ENCODE measurements around the gene ERGIC1.

Gene ERGIC1

GRCh38 chr5:172793577-172794488 is 40.2 kb upstream of the ERGIC1 start:
- peaks cover 13% of the 10 kb centered on the region; the same call in 1 of the 2 replicates for H3K27me3 ChIP-seq (ENCODE audit: control insufficient read depth, low read length)
- peaks cover 5% of the 10 kb centered on the region for H3K4me1 ChIP-seq (ENCODE audit: control insufficient read depth, low read length)
- H3K27ac ChIP-seq (ENCODE audit: low read depth, low read length) = no peak overlapping the region
- H4K20me1 ChIP-seq (ENCODE audit: control insufficient read depth, insufficient read depth, low read depth, low read length) = no peaks in the 10 kb centered on the region
- no peaks in the 10 kb centered on the region for H3K9me2 ChIP-seq (replicated peaks; ENCODE audit: control insufficient read depth, low read length)
- no peaks in the 10 kb centered on the region for H3K36me3 ChIP-seq (ENCODE audit: control insufficient read depth, low read length)
- no peak overlapping the region for H3K4me3 ChIP-seq (ENCODE audit: low read length)
- H3K9me3 ChIP-seq (ENCODE audit: control insufficient read depth, insufficient read depth, low read length) = no peaks in the 10 kb centered on the region
- no peak overlapping the region for H3K4me2 ChIP-seq (ENCODE audit: low read length)
- no peaks in the 10 kb centered on the region for H3F3A ChIP-seq (ENCODE audit: control insufficient read depth, insufficient read depth)
- H3K79me2 ChIP-seq (ENCODE audit: control insufficient read depth, low read length) = no peaks in the 10 kb centered on the region
- TF ChIP-seq CTCF (IDR thresholded peaks at IDR 0.05; ENCODE audit: low read depth, low read length, poor library complexity, severe bottlenecking) = no peak
- no peak for TF ChIP-seq EZH2phosphoT487 (IDR thresholded peaks at IDR 0.05; ENCODE audit: borderline replicate concordance, low read length)

GRCh38 chr5:172795318-172795977 is 38.6 kb upstream of the ERGIC1 start:
- H3K27ac ChIP-seq (ENCODE audit: low read depth, low read length) = no peak overlapping the region
- no peak overlapping the region for H3K4me2 ChIP-seq (ENCODE audit: low read length)
- no peak overlapping the region for H3K4me3 ChIP-seq (ENCODE audit: low read length)
- H4K20me1 ChIP-seq (ENCODE audit: control insufficient read depth, insufficient read depth, low read depth, low read length) = no peaks in the 10 kb centered on the region
- H3K36me3 ChIP-seq (ENCODE audit: control insufficient read depth, low read length) = no peaks in the 10 kb centered on the region
- H3K79me2 ChIP-seq (ENCODE audit: control insufficient read depth, low read length) = no peaks in the 10 kb centered on the region
- H3K4me1 ChIP-seq (ENCODE audit: control insufficient read depth, low read length) = no peaks in the 10 kb centered on the region
- no peaks in the 10 kb centered on the region for H3F3A ChIP-seq (ENCODE audit: control insufficient read depth, insufficient read depth)
- no peak for TF ChIP-seq EZH2phosphoT487 (IDR thresholded peaks at IDR 0.05; ENCODE audit: borderline replicate concordance, low read length)
- TF ChIP-seq CTCF (IDR thresholded peaks at IDR 0.05; ENCODE audit: low read depth, low read length, poor library complexity, severe bottlenecking) = no peak
- no peaks in the 10 kb centered on the region for H3K9me2 ChIP-seq (replicated peaks; ENCODE audit: control insufficient read depth, low read length)
- peaks cover 13% of the 10 kb centered on the region; the same call in 1 of the 2 replicates for H3K27me3 ChIP-seq (ENCODE audit: control insufficient read depth, low read length)
- H3K9me3 ChIP-seq (ENCODE audit: control insufficient read depth, insufficient read depth, low read length) = no peaks in the 10 kb centered on the region

GRCh38 chr5:172796306-172796705 is 37.7 kb upstream of the ERGIC1 start:
- Histone ChIP-seq H3K36me3 (ENCODE audit: control insufficient read depth, low read length) (no peaks in the 10 kb centered on the region), H4K20me1 (ENCODE audit: control insufficient read depth, insufficient read depth, low read depth, low read length) (no peaks in the 10 kb centered on the region), H3K9me2 (replicated peaks; ENCODE audit: control insufficient read depth, low read length) (no peaks in the 10 kb centered on the region), H3K4me3 (ENCODE audit: low read length) (no peak overlapping the region), H3K27me3 (ENCODE audit: control insufficient read depth, low read length) (peaks cover 13% of the 10 kb centered on the region; the same call in 1 of the 2 replicates), H3K4me1 (ENCODE audit: control insufficient read depth, low read length) (no peaks in the 10 kb centered on the region), H3K27ac (ENCODE audit: low read depth, low read length) (no peak overlapping the region), H3K79me2 (ENCODE audit: control insufficient read depth, low read length) (no peaks in the 10 kb centered on the region), H3K9me3 (ENCODE audit: control insufficient read depth, insufficient read depth, low read length) (no peaks in the 10 kb centered on the region), H3K4me2 (ENCODE audit: low read length) (no peak overlapping the region), H3F3A (ENCODE audit: control insufficient read depth, insufficient read depth) (no peaks in the 10 kb centered on the region)
- TF ChIP-seq CTCF (IDR thresholded peaks at IDR 0.05; ENCODE audit: low read depth, low read length, poor library complexity, severe bottlenecking) (no peak), EZH2phosphoT487 (IDR thresholded peaks at IDR 0.05; ENCODE audit: borderline replicate concordance, low read length) (no peak)
